UCSD-AML1 (cell line): ENCODE measurements around the gene RAB12.
"Not testable (repeated sequence)": the region's sequence is repeated elsewhere in the genome, so short reads cannot be mapped to it uniquely, and the experiment has no call there.

Experiments used
- DNase-seq: peaks from one replicate; lab custom pipeline; 2025; ENCODE audit not compliant: unreplicated experiment; lab: John Stamatoyannopoulos, UW

Gene RAB12

GRCh38 chr18:8611916-8612576 is 2.8 kb downstream of the RAB12 start:
- no peak for DNase-seq

GRCh38 chr18:8614875-8615274 is 5.6 kb downstream of the RAB12 start:
- no peak for DNase-seq

- DNase-seq = no peak
These were observed 6.3 kb downstream of the RAB12 start for GRCh38 chr18:8615397-8616027.

- no peak for DNase-seq
These were observed 6.8 kb downstream of the RAB12 start for GRCh38 chr18:8616028-8616401.

- no peak for DNase-seq
These were observed 8.7 kb downstream of the RAB12 start for GRCh38 chr18:8617907-8618306.

- no peak for DNase-seq
These were observed 9.8 kb downstream of the RAB12 start for GRCh38 chr18:8619041-8619440.

- no peak for DNase-seq
These were observed 10.8 kb downstream of the RAB12 start for GRCh38 chr18:8619835-8620577.

GRCh38 chr18:8620845-8621244 is 11.6 kb downstream of the RAB12 start:
- no peak for DNase-seq

GRCh38 chr18:8622625-8623024 is 13.4 kb downstream of the RAB12 start:
- not testable (repeated sequence) for DNase-seq

GRCh38 chr18:8623549-8624106 is 14.4 kb downstream of the RAB12 start:
- peak; percentile 23 for DNase-seq

GRCh38 chr18:8625461-8626092 is 16.3 kb downstream of the RAB12 start:
- DNase-seq = no peak

- no peak for DNase-seq
These were observed 17.3 kb downstream of the RAB12 start for GRCh38 chr18:8626414-8627106.

- no peak for DNase-seq
These were observed 17.9 kb downstream of the RAB12 start for GRCh38 chr18:8627107-8627472.

GRCh38 chr18:8627540-8627939 is 18.3 kb downstream of the RAB12 start:
- no peak for DNase-seq

- DNase-seq = no peak
These were observed 20.4 kb downstream of the RAB12 start for GRCh38 chr18:8629602-8630001.

GRCh38 chr18:8630546-8630945 is 21.3 kb downstream of the RAB12 start:
- DNase-seq = no peak

GRCh38 chr18:8631265-8631664 is 22.0 kb downstream of the RAB12 start:
- DNase-seq = no peak

- no peak for DNase-seq
These were observed 23.1 kb downstream of the RAB12 start for GRCh38 chr18:8632386-8632785.

- DNase-seq = no peak
These were observed 25.3 kb downstream of the RAB12 start for GRCh38 chr18:8634508-8634907.

- DNase-seq = no peak
These were observed 25.9 kb downstream of the RAB12 start for GRCh38 chr18:8635087-8635486.

GRCh38 chr18:8639762-8640161 is 30.5 kb downstream of the RAB12 start:
- DNase-seq = no peak
